Measurements from ENCODE around the gene HMGXB4.

GRCh38 chr22:35258191-35258988 is 1.1 kb downstream of the HMGXB4 start:
- TF ChIP-seq REST (IDR thresholded peaks at IDR 0.05): no peak
- no peak for TF ChIP-seq SMC3 (IDR thresholded peaks at IDR 0.05)
- no peak for TF ChIP-seq EP300 (IDR thresholded peaks at IDR 0.05)
- TF ChIP-seq KDM5A (IDR thresholded peaks at IDR 0.05): no peak
- no peak for TF ChIP-seq CTCF (IDR thresholded peaks at IDR 0.05)
- TF ChIP-seq RCOR1 (IDR thresholded peaks at IDR 0.05; ENCODE audit: low read depth, low read length): no peak
- no peak for TF ChIP-seq POLR2A (IDR thresholded peaks at IDR 0.05; ENCODE audit: low read length)
- no peak for TF ChIP-seq KDM1A (IDR thresholded peaks at IDR 0.05; ENCODE audit: low read depth)
- no peak for TF ChIP-seq MYC (IDR thresholded peaks at IDR 0.05; ENCODE audit: borderline replicate concordance, low read length)
- TF ChIP-seq USF2 (IDR thresholded peaks at IDR 0.05): no peak
- TF ChIP-seq MAFK (IDR thresholded peaks at IDR 0.05; ENCODE audit: partially characterized antibody): no peak
- no peak for TF ChIP-seq HMGXB4 (CRISPR knock-in tag; IDR thresholded peaks at IDR 0.05; ENCODE audit: borderline replicate concordance)

All from A549 (cell line).